ENCODE data around the gene MAPK1IP1L.

Gene MAPK1IP1L

DNA sequence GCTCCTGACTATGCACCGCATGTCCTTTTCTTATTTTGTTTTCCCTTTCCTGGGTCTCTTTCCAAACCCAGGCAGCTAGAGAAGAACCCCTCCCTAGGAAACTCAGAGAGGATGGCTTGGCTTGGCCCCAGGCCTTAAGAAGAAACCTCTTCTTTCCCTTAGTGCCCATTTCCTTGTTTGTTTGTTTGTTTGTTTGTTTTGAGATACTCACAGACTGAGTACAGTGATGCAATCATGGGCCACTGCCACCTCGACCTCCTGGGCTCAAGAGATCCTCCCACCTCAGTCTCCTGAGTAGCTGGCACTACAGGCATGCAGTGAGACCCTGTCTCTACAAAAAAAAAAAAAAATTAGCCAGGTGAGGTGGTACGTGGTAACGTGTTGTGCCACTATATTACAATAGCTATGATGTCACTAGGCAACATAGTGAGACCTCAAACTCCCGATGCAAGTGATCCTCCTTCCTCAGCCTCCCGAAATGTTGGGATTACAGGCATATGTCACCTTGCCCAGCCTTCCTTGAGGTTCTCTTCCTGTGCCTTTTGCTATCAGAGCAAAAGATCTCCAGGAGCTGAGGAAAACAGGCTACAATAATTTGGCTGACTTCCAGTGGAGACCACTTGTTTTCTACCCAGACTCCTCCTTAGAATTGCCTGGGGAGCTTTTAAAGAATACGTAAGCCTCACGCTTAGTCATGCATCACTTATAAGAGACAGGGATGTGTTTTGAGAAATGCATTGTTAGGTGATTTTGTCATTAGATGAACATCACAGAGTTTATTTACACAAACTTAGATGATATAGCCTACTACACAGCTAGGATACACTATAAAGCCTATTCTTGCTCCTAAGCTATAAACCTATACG lies 43.1 kb downstream of the MAPK1IP1L start:
- in situ Hi-C loops (cut with MboI; ENCODE audit: low sequenced_read_pairs), result no loop called here

GRCh38 chr14:55097881-55098560 lies 46.6 kb downstream of the MAPK1IP1L start:
- in situ Hi-C loops (cut with MboI; ENCODE audit: low sequenced_read_pairs), result no loop called here

DNA sequence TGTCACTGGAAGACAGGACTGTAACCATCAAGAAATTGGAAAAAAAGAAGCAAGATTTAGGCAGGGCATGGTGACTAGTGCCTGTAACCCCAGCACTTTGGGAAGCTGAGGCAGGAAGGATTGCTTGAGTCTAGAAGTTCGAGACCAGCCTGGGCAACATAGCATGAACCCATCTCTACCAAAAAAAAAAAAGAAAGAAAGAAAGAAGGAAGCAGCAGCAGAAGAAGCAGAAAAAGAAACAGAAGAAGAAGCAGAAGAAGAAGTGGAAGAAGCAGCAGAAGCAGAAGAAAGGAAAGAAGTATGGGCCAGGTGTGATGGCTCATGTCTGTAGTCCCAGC lies 47.1 kb downstream of the MAPK1IP1L start:
- in situ Hi-C loops (cut with MboI; ENCODE audit: low sequenced_read_pairs), result no loop called here

GRCh38 chr14:55099756-55100155 lies 48.3 kb downstream of the MAPK1IP1L start:
- in situ Hi-C loops (cut with MboI; ENCODE audit: low sequenced_read_pairs), result no loop called here

DNA sequence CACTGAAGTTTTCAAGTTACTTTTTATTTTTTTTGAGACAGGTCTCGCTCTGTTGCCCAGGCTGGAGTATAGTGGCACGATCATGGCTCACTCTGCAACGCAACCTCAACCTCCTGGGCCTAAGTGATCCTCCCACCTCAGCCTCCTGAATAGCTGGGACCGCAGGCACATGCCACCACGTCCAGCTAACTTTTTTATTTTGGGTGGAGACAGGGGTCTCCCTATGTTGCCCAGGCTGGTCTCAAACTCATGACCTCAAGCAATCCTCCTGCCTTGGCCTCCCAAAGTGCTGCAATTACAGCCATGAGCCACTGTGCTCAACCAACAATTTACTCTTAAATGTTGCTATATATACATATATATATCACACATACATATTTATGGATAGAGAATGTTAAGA lies 50.3 kb downstream of the MAPK1IP1L start:
- in situ Hi-C loops (cut with MboI; ENCODE audit: low sequenced_read_pairs), result no loop called here

- in situ Hi-C loops (cut with MboI; ENCODE audit: low sequenced_read_pairs), result no loop called here
Observed at GRCh38 chr14:55102141-55102621, 50.7 kb downstream of the MAPK1IP1L start.

DNA sequence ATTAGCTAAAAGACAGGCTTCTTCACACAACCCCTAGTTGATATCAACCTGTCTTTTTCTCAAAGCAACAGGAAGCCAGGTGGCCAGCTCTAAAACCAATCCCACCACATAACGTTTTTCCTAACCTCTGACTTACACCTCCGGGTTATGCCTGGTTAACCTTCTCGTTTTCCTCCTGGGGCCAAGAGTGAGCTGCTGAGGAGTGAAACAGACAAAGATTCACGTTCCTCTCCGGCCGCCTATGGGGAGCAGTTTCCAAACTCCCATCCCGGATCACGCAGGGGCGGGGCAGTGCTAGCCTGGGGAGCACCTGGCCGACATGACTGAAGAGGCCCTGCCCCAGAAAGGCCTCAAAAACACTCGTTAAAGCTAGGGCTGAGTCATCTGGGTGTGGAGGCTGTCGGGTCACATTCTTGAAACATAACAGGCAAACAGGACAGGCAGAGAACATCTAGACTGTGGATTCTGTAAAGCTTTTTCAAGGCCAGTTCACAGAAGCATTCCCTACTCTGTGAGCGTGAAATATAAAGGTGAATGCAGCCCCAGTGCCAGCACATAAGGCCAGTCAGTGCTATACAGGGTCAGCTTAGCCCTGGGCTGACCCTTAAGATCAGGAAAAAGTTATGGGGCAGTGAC lies 51.7 kb downstream of the MAPK1IP1L start:
- in situ Hi-C loops (cut with MboI; ENCODE audit: low sequenced_read_pairs), result no loop called here

DNA sequence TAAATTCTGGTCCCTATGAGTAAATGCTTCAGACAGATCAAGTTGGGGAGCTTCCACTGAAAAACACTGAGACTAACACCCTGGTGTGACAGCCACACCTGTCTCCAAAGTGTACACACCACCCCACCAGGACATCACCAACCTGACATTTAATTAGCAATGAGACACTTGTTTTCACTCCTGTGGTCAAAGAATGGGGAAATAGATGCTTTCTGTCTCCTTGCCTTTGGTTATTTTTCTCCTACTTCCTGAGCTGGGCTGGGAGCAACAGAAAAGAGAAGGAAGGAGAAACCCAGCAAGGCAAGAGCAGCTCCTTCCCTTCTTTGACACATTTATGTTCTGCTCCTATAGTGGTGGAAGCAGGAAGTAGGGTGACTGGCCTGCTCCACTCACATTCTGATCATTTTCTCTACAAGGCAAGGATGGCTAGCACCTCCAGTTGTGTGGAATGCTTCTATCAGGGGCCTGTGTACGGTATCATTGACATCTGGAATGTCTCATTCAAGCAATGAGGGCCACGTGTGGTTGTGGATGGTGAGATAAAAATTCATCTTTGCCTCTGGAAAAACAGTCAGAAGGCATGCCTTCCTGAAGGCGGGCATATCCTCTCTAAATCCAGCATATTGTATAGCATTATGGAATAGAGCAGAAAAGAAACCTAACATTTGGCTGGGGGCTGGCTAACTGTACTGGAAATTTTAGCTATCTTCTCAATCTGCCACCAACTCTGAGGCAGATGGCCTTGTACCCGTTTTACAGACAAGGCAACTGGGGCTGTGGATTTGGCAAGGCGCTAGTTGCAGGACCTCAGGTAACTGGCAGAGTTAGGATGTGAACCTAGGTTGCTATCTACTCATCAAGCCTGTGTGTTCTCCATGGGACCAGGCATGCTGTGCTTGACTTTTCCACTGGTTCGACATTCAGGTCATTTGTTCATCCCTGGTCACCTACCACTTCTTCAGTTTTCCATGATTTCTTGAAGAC lies 52.8 kb downstream of the MAPK1IP1L start:
- in situ Hi-C loops (cut with MboI; ENCODE audit: low sequenced_read_pairs), result no loop called here

DNA sequence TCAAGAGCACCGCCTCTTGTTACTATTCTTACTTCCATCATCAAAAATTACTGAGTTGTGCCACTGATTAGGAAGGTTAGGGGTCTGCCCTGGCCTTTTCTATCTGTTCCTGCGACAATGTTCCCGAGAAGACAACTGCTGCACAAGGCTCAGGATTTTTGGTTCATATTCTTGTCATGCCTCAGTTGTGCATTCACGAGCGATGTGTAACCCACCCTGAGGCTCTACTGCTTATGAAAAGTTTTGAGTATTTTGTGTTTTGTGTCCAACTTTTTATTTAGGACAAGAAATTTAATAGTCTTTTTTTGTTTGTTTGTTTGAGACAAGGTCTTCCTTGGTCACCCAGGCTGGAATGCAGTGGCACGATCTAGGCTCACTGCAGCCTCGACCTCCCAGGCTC lies 54.5 kb downstream of the MAPK1IP1L start:
- in situ Hi-C loops (cut with MboI; ENCODE audit: low sequenced_read_pairs), result no loop called here

DNA sequence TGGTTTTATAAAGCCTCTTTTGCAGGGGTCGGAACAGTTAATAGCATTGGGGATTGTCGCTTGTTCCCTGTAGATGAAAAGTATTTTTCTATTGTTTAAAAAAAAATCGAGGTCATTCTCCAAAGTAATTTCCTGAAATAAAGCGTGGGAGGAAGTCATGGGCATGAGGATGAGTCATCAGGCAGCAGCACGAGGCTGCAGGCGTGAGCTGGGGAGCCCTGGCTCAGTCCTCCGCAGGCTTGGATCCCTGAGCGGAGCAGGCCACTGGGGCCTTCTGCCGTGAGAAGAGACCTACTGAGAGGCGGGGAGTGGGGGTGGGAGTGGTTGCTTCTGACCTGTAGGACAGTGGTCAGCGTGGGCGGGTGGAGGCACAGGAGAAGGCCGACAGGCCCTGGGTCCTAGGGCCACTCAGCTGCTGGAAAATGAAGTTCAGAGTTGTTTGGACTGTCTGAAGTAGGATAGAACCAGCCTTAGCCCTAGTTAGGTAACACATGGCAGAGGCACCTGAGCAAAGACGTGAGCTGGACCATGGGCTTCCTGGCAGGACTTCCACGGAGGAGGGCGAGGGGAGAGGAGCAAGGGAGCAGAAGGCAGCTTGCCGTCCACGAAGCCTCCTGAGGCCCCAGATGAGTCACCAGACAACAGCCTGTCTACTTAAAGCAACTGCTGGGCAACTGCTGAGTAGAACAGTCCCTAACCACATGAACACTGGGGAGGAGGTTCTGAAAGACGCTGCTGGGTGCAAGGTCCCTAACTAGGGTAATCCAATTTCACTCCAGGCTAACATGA lies 56.5 kb downstream of the MAPK1IP1L start:
- in situ Hi-C loops (cut with MboI; ENCODE audit: low sequenced_read_pairs), result no loop called here

DNA sequence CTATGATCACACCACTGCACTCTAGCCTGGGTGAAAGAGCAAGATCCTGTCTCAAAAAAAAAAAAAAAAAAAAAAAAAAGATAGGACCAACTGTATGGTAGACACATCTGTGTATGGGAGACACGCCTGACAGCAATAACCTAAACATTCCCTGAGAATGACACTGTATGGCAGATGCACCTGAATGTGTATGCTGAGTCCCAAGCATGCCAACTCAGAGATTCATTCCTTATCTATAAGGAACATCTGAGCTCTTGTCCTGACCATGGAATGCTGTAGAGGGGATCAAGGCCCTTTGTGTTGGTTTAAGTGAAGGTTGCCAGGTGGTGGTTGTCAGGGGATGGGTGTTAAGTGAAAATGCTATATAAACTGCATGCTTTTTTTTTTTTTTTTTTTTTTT lies 58.4 kb downstream of the MAPK1IP1L start:
- in situ Hi-C loops (cut with MboI; ENCODE audit: low sequenced_read_pairs), result no loop called here

GRCh38 chr14:55111122-55111708 lies 59.8 kb downstream of the MAPK1IP1L start:
- in situ Hi-C loops (cut with MboI; ENCODE audit: low sequenced_read_pairs), result no loop called here

GRCh38 chr14:55114720-55115119 lies 63.3 kb downstream of the MAPK1IP1L start:
- in situ Hi-C loops (cut with MboI; ENCODE audit: low sequenced_read_pairs), result no loop called here

DNA sequence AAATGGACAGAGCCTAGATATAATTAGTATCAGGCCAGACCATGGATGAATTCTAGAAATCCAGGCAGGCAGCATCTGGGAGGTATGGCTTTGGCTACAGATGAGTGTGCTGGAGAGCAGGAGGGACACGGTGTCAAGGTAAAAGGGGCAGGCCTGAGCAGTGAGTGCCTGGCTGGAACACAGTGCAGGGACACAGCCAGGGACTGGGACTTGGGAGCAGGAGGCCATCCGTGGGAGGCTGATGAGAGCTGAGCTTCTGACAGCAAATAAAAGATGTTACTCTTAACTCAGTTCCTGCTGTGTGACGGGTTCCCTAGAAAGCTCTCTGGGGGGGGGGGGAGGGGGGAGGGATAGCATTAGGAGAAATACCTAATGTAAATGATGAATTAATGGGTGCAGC lies 64.0 kb downstream of the MAPK1IP1L start:
- in situ Hi-C loops (cut with MboI; ENCODE audit: low sequenced_read_pairs), result no loop called here

GRCh38 chr14:55115861-55116245 lies 64.4 kb downstream of the MAPK1IP1L start:
- in situ Hi-C loops (cut with MboI; ENCODE audit: low sequenced_read_pairs), result no loop called here

- in situ Hi-C loops (cut with MboI; ENCODE audit: low sequenced_read_pairs), result no loop called here
Observed at GRCh38 chr14:55116246-55117030, 65.0 kb downstream of the MAPK1IP1L start.

- in situ Hi-C loops (cut with MboI; ENCODE audit: low sequenced_read_pairs), result no loop called here
Observed at GRCh38 chr14:55117803-55118441, 66.5 kb downstream of the MAPK1IP1L start.

DNA sequence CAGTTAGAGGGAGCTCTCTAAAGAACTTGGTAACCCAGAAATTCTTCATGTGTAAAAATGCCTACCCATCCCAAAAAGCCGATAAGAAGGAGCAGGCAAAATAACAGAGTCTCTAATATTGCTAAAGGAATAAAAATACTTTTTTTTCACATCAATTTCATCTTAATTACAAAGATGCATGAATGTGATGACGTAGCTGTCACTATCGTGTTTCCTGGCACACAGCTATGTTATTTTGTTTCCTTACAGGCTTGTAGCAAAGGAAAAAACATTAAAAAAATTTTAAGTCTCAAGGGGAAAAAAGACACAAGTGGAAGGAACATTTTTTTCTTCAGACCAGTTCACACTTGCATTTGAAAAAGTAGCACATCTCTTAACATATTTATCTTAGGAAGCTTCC lies 67.3 kb downstream of the MAPK1IP1L start:
- in situ Hi-C loops (cut with MboI; ENCODE audit: low sequenced_read_pairs), result no loop called here
